ENCODE measurements around the gene CHD3.

CHD3 gene

DNA sequence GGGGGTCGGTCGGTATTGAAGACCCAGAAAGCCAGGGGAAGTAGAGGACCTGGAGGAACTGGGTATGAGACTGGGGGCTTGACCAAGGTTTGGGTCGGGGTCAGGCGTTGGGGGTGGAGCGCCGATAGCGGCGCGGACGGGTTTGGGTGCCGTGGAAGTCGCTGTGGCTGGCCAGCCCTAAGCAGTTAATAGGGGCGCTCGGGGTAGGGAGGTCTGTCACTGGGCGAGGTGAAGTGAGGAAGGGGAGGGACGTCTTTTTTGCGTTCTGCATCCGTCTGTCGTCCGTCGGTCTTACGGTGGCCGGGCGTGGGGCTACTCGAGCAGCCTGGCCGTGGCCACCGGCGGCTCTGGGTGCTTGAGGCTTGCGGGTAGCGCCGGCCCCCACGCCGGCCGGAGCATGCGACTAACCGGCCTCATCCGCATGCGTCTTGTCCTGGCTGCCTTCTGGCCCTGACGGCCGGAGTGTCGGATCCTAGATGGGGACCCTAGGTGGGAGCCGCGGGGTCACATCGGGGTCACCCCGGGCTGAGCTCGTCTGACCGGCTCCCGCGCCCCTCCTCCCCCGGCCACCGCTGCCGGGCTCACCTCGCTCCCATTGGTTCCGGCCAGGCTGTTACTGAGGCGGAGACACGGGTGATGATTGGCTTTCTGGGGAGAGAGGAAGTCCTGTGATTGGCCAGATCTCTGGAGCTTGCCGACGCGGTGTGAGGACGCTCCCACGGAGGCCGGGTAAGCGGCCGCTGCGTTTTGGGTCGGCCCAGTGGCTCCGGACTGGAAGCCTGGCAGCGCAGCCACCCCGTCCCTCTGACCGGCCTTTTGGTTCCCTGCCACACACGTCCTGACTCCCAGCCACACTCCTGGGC is 44.1 kb upstream of the CHD3 start:
- no peaks in the 10 kb centered on the region for H3K27me3 ChIP-seq (replicated peaks; ENCODE audit: control insufficient read depth, insufficient read depth, low read length)
- peak; percentile 98 for DNase-seq (ENCODE audit: low read depth)
- H3K9ac ChIP-seq (ENCODE audit: low read length), result peak overlapping the region; percentile 96
- no peaks in the 10 kb centered on the region for H3K9me3 ChIP-seq (ENCODE audit: control insufficient read depth, low read length)
- H3K4me3 ChIP-seq (ENCODE audit: low read length), result peak overlapping the region; percentile 95
- peaks cover 28% of the 10 kb centered on the region for H3K4me1 ChIP-seq (ENCODE audit: control insufficient read depth, insufficient read depth, low read length)
- H3K36me3 ChIP-seq (ENCODE audit: control insufficient read depth, insufficient read depth, low read length, severe bottlenecking), result peaks cover 14% of the 10 kb centered on the region

DNA sequence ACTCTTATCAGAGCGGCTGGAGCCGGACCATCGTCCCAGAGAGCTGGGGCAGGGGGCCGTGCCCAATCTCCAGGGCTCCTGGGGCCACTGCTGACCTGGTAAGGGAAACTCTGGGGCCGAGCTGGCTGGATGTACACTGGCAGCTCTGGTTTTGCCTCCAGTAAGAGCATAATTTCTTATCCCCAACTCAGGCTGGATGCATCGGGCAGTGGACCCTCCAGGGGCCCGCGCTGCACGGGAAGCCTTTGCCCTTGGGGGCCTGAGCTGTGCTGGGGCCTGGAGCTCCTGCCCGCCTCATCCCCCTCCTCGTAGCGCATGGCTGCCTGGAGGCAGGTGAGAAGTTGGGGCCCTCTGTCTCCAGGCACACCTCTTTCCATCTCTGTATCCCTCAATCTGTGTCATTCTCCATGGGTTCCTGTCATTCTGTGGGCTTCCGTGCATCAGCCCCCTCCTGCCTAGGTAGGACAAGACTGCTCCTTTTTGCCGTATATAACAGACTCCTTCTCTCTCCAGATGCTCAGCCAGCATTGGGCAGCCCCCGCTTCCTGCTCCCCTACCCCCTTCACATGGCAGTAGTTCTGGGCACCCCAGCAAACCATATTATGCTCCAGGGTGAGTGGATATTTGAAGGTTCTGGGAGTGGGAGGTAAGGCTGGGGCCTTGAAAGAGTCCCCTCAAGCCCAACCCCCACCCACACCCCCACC is 43.1 kb upstream of the CHD3 start:
- H3K27me3 ChIP-seq (replicated peaks; ENCODE audit: control insufficient read depth, insufficient read depth, low read length), result no peaks in the 10 kb centered on the region
- peaks cover 21% of the 10 kb centered on the region for H3K36me3 ChIP-seq (ENCODE audit: control insufficient read depth, insufficient read depth, low read length, severe bottlenecking)
- H3K9ac ChIP-seq (ENCODE audit: low read length), result peak overlapping the region; percentile 96
- H3K4me1 ChIP-seq (ENCODE audit: control insufficient read depth, insufficient read depth, low read length), result peaks cover 19% of the 10 kb centered on the region
- no peak for DNase-seq (ENCODE audit: low read depth)
- H3K4me3 ChIP-seq (ENCODE audit: low read length), result peak overlapping the region; percentile 95
- H3K9me3 ChIP-seq (ENCODE audit: control insufficient read depth, low read length), result no peaks in the 10 kb centered on the region

DNA sequence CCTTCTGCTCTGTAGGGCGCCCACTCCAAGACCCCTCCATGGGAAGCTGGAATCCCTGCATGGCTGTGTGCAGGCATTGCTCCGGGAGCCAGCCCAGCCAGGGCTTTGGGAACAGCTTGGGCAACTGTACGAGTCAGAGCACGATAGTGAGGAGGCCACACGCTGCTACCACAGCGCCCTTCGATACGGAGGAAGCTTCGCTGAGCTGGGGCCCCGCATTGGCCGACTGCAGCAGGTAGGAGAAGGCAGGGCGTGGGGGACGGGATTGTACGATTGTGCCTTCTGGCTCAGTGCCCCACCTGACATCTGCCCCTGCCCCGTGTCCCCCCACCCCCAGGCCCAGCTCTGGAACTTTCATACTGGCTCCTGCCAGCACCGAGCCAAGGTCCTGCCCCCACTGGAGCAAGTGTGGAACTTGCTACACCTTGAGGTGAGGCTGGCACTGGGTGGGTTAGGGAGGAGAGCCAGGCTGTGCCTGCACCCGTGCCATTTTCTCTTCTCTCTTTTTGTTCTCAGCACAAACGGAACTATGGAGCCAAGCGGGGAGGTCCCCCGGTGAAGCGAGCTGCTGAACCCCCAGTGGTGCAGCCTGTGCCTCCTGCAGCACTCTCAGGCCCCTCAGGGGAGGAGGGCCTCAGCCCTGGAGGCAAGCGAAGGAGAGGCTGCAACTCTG is 42.4 kb upstream of the CHD3 start:
- Histone ChIP-seq H3K36me3 (ENCODE audit: control insufficient read depth, insufficient read depth, low read length, severe bottlenecking) (peaks cover 28% of the 10 kb centered on the region), H3K27me3 (replicated peaks; ENCODE audit: control insufficient read depth, insufficient read depth, low read length) (no peaks in the 10 kb centered on the region), H3K9me3 (ENCODE audit: control insufficient read depth, low read length) (no peaks in the 10 kb centered on the region), H3K9ac (ENCODE audit: low read length) (no peak overlapping the region), H3K4me3 (ENCODE audit: low read length) (no peak overlapping the region), H3K4me1 (ENCODE audit: control insufficient read depth, insufficient read depth, low read length) (peaks cover 13% of the 10 kb centered on the region)
- DNase-seq (ENCODE audit: low read depth), result no peak

DNA sequence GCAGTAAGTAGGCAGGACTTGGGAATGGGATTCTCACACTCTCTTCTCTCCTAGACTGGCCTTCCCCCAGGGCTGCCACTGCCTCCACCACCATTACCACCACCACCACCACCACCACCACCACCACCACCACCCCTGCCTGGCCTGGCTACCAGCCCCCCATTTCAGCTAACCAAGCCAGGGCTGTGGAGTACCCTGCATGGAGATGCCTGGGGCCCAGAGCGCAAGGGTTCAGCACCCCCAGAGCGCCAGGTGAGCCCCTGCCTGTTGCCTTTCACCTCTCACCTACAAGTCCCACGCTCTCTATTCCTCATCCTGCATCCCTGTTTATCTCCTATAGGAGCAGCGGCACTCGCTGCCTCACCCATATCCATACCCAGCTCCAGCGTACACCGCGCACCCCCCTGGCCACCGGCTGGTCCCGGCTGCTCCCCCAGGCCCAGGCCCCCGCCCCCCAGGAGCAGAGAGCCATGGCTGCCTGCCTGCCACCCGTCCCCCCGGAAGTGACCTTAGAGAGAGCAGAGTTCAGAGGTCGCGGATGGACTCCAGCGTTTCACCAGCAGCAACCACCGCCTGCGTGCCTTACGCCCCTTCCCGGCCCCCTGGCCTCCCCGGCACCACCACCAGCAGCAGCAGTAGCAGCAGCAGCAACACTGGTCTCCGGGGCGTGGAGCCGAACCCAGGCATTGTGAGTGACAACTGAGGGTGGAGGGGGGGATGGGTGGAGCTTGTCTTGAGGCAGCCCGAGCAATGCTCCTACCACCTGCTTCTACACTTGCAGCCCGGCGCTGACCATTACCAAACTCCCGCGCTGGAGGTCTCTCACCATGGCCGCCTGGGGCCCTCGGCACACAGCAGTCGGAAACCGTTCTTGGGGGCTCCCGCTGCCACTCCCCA is 41.6 kb upstream of the CHD3 start:
- peaks cover 9% of the 10 kb centered on the region for H3K4me1 ChIP-seq (ENCODE audit: control insufficient read depth, insufficient read depth, low read length)
- peaks cover 34% of the 10 kb centered on the region for H3K36me3 ChIP-seq (ENCODE audit: control insufficient read depth, insufficient read depth, low read length, severe bottlenecking)
- H3K9me3 ChIP-seq (ENCODE audit: control insufficient read depth, low read length), result no peaks in the 10 kb centered on the region
- H3K27me3 ChIP-seq (replicated peaks; ENCODE audit: control insufficient read depth, insufficient read depth, low read length), result no peaks in the 10 kb centered on the region
- no peak for DNase-seq (ENCODE audit: low read depth)
- no peak overlapping the region for H3K4me3 ChIP-seq (ENCODE audit: low read length)
- H3K9ac ChIP-seq (ENCODE audit: low read length), result no peak overlapping the region

DNA sequence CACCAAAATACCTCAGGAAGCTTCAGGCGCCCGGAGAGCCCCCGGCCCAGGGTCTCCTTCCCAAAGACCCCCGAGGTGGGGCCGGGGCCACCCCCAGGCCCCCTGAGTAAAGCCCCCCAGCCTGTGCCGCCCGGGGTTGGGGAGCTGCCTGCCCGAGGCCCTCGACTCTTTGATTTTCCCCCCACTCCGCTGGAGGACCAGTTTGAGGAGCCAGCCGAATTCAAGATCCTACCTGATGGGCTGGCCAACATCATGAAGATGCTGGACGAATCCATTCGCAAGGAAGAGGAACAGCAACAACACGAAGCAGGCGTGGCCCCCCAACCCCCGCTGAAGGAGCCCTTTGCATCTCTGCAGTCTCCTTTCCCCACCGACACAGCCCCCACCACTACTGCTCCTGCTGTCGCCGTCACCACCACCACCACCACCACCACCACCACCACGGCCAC is 40.4 kb upstream of the CHD3 start:
- Histone ChIP-seq H3K27me3 (replicated peaks; ENCODE audit: control insufficient read depth, insufficient read depth, low read length) (no peaks in the 10 kb centered on the region), H3K36me3 (ENCODE audit: control insufficient read depth, insufficient read depth, low read length, severe bottlenecking) (peaks cover 45% of the 10 kb centered on the region), H3K9me3 (ENCODE audit: control insufficient read depth, low read length) (no peaks in the 10 kb centered on the region), H3K4me3 (ENCODE audit: low read length) (no peak overlapping the region), H3K9ac (ENCODE audit: low read length) (no peak overlapping the region), H3K4me1 (ENCODE audit: control insufficient read depth, insufficient read depth, low read length) (peaks cover 9% of the 10 kb centered on the region)
- no peak for DNase-seq (ENCODE audit: low read depth)

DNA sequence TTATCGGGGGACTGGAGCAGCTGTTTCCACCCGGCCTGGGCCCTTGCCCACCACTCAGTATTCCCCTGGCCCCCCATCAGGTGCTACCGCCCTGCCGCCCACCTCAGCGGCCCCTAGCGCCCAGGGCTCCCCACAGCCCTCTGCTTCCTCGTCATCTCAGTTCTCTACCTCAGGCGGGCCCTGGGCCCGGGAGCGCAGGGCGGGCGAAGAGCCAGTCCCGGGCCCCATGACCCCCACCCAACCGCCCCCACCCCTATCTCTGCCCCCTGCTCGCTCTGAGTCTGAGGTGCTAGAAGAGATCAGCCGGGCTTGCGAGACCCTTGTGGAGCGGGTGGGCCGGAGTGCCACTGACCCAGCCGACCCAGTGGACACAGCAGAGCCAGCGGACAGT is 39.9 kb upstream of the CHD3 start:
- no peaks in the 10 kb centered on the region for H3K9me3 ChIP-seq (ENCODE audit: control insufficient read depth, low read length)
- H3K36me3 ChIP-seq (ENCODE audit: control insufficient read depth, insufficient read depth, low read length, severe bottlenecking), result peaks cover 48% of the 10 kb centered on the region
- H3K27me3 ChIP-seq (replicated peaks; ENCODE audit: control insufficient read depth, insufficient read depth, low read length), result no peaks in the 10 kb centered on the region
- H3K4me3 ChIP-seq (ENCODE audit: low read length), result no peak overlapping the region
- peaks cover 9% of the 10 kb centered on the region for H3K4me1 ChIP-seq (ENCODE audit: control insufficient read depth, insufficient read depth, low read length)
- no peak for DNase-seq (ENCODE audit: low read depth)
- H3K9ac ChIP-seq (ENCODE audit: low read length), result no peak overlapping the region

DNA sequence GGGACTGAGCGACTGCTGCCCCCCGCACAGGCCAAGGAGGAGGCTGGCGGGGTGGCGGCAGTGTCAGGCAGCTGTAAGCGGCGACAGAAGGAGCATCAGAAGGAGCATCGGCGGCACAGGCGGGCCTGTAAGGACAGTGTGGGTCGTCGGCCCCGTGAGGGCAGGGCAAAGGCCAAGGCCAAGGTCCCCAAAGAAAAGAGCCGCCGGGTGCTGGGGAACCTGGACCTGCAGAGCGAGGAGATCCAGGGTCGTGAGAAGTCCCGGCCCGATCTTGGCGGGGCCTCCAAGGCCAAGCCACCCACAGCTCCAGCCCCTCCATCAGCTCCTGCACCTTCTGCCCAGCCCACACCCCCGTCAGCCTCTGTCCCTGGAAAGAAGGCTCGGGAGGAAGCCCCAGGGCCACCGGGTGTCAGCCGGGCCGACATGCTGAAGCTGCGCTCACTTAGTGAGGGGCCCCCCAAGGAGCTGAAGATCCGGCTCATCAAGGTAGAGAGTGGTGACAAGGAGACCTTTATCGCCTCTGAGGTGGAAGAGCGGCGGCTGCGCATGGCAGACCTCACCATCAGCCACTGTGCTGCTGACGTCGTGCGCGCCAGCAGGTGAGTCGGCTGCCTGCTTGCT is 39.3 kb upstream of the CHD3 start:
- peaks cover 9% of the 10 kb centered on the region for H3K4me1 ChIP-seq (ENCODE audit: control insufficient read depth, insufficient read depth, low read length)
- no peak overlapping the region for H3K9ac ChIP-seq (ENCODE audit: low read length)
- no peaks in the 10 kb centered on the region for H3K9me3 ChIP-seq (ENCODE audit: control insufficient read depth, low read length)
- H3K36me3 ChIP-seq (ENCODE audit: control insufficient read depth, insufficient read depth, low read length, severe bottlenecking), result peaks cover 48% of the 10 kb centered on the region
- DNase-seq (ENCODE audit: low read depth), result no peak
- no peak overlapping the region for H3K4me3 ChIP-seq (ENCODE audit: low read length)
- H3K27me3 ChIP-seq (replicated peaks; ENCODE audit: control insufficient read depth, insufficient read depth, low read length), result no peaks in the 10 kb centered on the region

DNA sequence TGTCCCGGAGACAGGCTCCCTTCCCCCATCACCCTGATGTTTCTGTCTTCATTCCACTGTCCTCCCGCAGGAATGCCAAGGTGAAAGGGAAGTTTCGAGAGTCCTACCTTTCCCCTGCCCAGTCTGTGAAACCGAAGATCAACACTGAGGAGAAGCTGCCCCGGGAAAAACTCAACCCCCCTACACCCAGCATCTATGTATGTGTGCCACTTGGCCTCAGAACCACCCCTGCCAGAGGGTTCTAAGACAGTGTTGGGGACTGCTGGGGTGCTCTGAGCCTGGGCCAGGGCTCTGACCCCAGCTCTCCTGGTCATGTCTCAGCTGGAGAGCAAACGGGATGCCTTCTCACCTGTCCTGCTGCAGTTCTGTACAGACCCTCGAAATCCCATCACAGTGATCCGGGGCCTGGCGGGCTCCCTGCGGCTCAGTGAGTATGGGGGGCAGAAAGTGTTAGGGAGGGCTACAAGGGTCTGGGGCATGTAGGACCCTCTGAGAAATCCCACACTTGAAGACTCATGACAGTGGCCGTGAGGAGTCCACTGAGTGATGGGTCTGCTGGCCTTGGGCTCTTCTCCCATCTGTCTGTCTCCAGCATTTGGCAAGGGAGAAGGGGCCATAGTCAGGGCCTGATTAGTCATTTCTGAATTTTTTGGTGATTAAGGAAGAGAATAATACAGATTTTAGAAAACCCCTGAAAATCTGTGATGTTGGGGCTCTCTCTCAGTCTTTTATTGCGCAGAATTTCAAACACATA is 38.7 kb upstream of the CHD3 start:
- H3K9ac ChIP-seq (ENCODE audit: low read length), result peak overlapping the region; percentile 1
- H3K4me1 ChIP-seq (ENCODE audit: control insufficient read depth, insufficient read depth, low read length), result peaks cover 9% of the 10 kb centered on the region
- peaks cover 48% of the 10 kb centered on the region for H3K36me3 ChIP-seq (ENCODE audit: control insufficient read depth, insufficient read depth, low read length, severe bottlenecking)
- no peak for DNase-seq (ENCODE audit: low read depth)
- no peaks in the 10 kb centered on the region for H3K9me3 ChIP-seq (ENCODE audit: control insufficient read depth, low read length)
- H3K4me3 ChIP-seq (ENCODE audit: low read length), result no peak overlapping the region
- H3K27me3 ChIP-seq (replicated peaks; ENCODE audit: control insufficient read depth, insufficient read depth, low read length), result no peaks in the 10 kb centered on the region

DNA sequence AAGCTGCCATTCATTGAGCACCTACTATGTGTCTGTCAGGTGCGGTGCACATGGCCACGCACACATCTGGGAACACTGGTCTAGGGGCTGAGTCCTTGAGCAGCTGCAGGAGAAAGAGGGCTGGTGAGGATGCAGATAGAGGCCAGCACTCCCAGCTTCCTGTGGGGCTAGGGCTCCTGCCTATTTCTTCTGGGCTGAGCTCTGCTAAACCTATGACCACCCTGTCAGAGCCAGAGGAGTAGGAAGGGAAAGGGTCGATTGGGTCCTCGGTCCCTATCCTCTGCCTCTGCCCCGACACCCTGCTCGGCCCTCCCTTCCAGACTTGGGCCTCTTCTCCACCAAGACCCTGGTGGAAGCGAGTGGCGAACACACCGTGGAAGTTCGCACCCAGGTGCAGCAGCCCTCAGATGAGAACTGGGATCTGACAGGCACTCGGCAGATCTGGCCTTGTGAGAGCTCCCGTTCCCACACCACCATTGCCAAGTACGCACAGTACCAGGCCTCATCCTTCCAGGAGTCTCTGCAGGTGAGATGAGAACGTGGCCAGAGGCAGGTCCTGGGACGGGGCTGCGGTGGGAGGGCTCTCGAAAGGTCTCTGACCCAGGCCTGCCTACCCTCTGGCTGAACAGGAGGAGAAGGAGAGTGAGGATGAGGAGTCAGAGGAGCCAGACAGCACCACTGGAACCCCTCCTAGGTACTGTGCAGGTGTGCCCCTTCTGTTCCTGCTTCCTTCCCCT is 37.7 kb upstream of the CHD3 start:
- Histone ChIP-seq H3K4me3 (ENCODE audit: low read length) (no peak overlapping the region), H3K36me3 (ENCODE audit: control insufficient read depth, insufficient read depth, low read length, severe bottlenecking) (peaks cover 48% of the 10 kb centered on the region), H3K4me1 (ENCODE audit: control insufficient read depth, insufficient read depth, low read length) (peaks cover 9% of the 10 kb centered on the region), H3K9me3 (ENCODE audit: control insufficient read depth, low read length) (no peaks in the 10 kb centered on the region), H3K9ac (ENCODE audit: low read length) (peak overlapping the region; percentile 13), H3K27me3 (replicated peaks; ENCODE audit: control insufficient read depth, insufficient read depth, low read length) (no peaks in the 10 kb centered on the region)
- no peak for DNase-seq (ENCODE audit: low read depth)

Measured in adipocyte (in vitro differentiated cells).